ENCODE results near the gene TMEM181. TPM values are rescaled to one million over a fixed set of nuclear protein-coding genes. Genes with fewer than 3 reads are reported as not detected.

Gene TMEM181
- total and polyA plus RNA-seq, 2 experiments from 2014 or later = 17.9 to 21.0 TPM

DNA sequence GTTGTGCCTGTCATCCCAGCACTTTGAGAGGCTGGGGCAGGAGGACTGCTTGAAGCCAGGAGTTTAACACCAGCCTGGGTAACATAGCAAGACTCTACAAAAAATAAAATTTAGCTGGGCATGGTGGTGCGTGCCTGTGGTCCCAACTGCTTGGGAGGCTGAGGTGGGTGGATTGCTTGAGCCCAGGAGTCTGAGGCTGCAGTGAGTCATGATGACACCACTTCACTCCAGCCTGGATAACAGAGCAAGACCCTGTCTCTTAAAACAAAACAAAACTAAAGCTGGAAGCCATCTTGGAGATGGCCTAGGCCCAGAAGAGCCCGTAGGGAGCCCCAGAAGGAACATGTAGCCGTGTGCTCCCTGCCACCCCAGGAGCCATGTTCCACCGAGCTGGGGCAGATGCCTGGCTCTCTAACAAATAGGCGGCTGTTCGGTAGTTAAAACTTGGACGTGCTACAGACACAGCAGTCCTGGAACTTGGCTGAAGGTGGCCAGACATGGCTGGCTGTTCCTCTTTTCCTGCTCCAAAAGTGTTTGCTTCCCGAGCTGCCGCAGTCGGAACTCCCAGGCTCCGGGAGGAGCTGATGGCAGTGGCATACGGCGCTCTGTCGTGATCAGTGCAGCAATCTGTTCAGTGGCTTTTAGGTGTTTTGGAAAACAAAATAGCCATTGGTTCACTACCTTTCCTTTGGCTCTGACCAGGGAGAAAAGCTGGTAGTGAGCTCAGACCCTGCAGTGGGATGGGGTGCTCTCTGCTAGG, 47.7 kb downstream of the TMEM181 start:
- TF ChIP-seq, protein P1, sequence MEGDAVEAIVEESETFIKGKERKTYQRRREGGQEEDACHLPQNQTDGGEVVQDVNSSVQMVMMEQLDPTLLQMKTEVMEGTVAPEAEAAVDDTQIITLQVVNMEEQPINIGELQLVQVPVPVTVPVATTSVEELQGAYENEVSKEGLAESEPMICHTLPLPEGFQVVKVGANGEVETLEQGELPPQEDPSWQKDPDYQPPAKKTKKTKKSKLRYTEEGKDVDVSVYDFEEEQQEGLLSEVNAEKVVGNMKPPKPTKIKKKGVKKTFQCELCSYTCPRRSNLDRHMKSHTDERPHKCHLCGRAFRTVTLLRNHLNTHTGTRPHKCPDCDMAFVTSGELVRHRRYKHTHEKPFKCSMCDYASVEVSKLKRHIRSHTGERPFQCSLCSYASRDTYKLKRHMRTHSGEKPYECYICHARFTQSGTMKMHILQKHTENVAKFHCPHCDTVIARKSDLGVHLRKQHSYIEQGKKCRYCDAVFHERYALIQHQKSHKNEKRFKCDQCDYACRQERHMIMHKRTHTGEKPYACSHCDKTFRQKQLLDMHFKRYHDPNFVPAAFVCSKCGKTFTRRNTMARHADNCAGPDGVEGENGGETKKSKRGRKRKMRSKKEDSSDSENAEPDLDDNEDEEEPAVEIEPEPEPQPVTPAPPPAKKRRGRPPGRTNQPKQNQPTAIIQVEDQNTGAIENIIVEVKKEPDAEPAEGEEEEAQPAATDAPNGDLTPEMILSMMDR (IDR thresholded peaks at IDR 0.05; ENCODE audit: low read depth, low read length) = no peak
- peaks cover 38% of the 10 kb centered on the region for H3K4me1 ChIP-seq (ENCODE audit: low read depth)
- H3K4me3 ChIP-seq = no peak overlapping the region
- H3K27me3 ChIP-seq = no peaks in the 10 kb centered on the region
- no peak for DNase-seq (ENCODE audit: low read depth in 1 of 2, low spot score in 1 of 2)
- H3K36me3 ChIP-seq = peaks cover 5% of the 10 kb centered on the region
- no peaks in the 10 kb centered on the region for H3K9me3 ChIP-seq (ENCODE audit: low read depth)
- H3K27ac ChIP-seq = no peak overlapping the region

DNA sequence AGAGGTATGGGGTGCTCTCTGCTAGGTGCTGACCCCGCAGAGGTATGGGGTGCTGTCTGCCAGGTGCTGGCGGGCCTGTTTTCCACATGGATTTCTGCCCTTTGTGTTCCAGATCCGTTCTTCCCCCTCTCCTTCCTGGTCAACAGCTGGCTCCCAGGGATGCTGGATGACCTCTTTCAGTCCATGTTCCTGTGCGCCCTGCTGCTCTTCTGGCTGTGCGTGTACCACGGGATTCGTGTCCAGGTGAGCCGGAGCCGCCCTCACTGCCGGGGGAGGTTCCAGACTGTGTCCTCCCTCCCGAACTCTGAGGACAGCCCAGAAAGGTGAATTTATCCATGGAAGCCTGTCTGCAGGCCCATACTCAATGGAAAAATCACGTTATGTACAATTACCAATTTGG, 48.3 kb downstream of the TMEM181 start:
- Histone ChIP-seq H3K36me3 (peaks cover 5% of the 10 kb centered on the region), H3K4me3 (no peak overlapping the region), H3K9me3 (ENCODE audit: low read depth) (no peaks in the 10 kb centered on the region), H3K27ac (peak overlapping the region; percentile 99), H3K4me1 (ENCODE audit: low read depth) (peaks cover 44% of the 10 kb centered on the region), H3K27me3 (no peaks in the 10 kb centered on the region)
- DNase-seq (ENCODE audit: low read depth in 1 of 2, low spot score in 1 of 2) = no peak
- TF ChIP-seq, protein P1 (IDR thresholded peaks at IDR 0.05; ENCODE audit: low read depth, low read length) = no peak

DNA sequence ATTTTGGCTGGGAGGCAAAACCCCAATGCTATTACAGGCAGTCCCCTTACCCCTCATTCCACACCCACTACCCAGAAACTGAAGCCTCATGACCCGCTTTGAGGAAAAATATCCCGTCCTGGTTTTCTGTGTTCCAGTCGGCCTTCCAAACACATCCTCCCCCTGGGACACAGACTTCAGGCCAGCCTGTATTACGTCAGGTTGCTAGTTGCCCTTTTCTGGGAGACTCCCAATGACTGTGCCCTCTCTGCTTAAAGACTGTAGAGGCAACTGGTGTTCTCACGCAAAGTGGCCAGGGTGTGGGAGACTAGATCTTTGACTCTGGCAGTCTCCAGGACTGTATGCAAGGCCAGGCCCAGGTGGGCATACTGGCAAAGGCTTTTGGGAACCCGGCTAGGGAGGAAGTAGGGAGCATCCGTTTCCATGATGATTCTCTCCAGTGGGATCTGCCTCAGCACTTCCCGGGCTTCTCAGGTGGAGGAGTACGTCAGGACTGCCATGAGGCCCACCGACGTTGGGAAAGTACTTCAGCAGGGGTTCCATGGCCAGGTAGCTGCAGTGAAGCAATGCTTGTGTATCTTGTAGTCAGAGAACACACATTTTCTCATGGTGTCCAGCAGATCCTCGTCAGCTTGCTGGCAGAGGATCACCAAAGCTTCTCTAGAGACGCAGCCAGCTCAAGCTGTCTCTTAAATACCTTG, 49.7 kb downstream of the TMEM181 start:
- TF ChIP-seq, protein P1 (IDR thresholded peaks at IDR 0.05; ENCODE audit: low read depth, low read length) = no peak
- H3K27me3 ChIP-seq = no peaks in the 10 kb centered on the region
- H3K27ac ChIP-seq = peak overlapping the region; percentile 99
- H3K4me1 ChIP-seq (ENCODE audit: low read depth) = peaks cover 47% of the 10 kb centered on the region
- H3K36me3 ChIP-seq = peaks cover 5% of the 10 kb centered on the region
- H3K9me3 ChIP-seq (ENCODE audit: low read depth) = no peaks in the 10 kb centered on the region
- no peak overlapping the region for H3K4me3 ChIP-seq
- DNase-seq (ENCODE audit: low read depth in 1 of 2, low spot score in 1 of 2) = no peak

DNA sequence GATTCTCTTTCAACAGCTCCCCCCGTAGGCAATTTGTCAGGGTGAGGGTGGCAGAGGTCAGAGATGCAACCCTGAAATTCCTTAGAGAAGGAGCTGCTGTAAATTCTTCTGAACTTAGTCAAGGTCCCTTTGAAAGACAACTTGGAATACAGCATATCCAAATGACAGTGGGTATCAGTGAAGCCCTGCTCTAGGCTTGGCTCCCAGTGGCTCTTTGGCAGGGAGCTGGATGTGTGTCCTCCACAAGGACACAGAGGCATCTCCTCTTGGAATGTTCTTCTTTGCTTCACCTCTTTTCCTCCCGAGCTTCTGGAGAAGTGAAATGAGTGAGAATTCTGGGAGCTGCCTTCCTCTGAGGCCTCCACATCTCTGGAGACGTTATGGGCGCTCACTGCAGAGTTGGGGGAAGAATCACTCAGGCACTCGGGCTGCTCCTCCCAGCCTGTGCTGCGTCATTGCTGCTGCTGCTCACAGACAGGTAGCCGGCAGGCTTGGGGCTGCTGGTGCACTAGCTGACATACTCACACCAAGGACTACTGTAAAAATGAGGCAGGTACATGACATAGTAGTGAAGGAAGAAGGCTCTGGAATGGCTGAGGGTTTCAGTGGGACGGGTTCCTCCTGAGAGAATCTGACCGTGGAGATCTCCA, 50.6 kb downstream of the TMEM181 start:
- no peak for DNase-seq (ENCODE audit: low read depth in 1 of 2, low spot score in 1 of 2)
- peaks cover 5% of the 10 kb centered on the region for H3K36me3 ChIP-seq
- peak overlapping the region; percentile 99 for H3K27ac ChIP-seq
- no peak overlapping the region for H3K4me3 ChIP-seq
- TF ChIP-seq, protein P1 (IDR thresholded peaks at IDR 0.05; ENCODE audit: low read depth, low read length) = no peak
- H3K9me3 ChIP-seq (ENCODE audit: low read depth) = no peaks in the 10 kb centered on the region
- H3K27me3 ChIP-seq = no peaks in the 10 kb centered on the region
- H3K4me1 ChIP-seq (ENCODE audit: low read depth) = peaks cover 46% of the 10 kb centered on the region

DNA sequence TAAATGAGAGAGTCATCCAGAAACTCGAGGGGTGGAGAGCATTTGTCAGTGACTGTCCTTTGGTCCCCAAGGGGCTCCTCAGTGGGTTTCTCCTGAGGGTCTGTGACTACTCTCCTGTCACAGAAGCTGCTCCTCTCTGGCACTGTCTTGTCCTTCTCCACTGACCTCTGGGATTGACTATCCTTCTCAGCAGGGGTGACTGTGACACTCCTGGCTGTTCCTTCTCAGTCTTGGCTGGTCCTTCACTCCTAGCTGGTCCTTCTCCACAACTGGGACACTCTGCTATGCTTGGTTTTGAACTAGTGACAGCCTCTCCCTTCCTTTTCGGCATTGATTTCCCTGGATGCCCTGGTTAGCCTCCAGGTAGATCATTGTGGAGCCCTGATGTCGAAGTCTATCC, 51.1 kb downstream of the TMEM181 start:
- Histone ChIP-seq H3K9me3 (ENCODE audit: low read depth) (no peaks in the 10 kb centered on the region), H3K27me3 (no peaks in the 10 kb centered on the region), H3K36me3 (no peaks in the 10 kb centered on the region), H3K4me3 (no peak overlapping the region), H3K4me1 (ENCODE audit: low read depth) (peaks cover 46% of the 10 kb centered on the region), H3K27ac (peak overlapping the region; percentile 99)
- DNase-seq (ENCODE audit: low read depth in 1 of 2, low spot score in 1 of 2) = no peak
- TF ChIP-seq, protein P1 (IDR thresholded peaks at IDR 0.05; ENCODE audit: low read depth, low read length) = no peak
